ENCODE measurements around the gene AGAP1.

DNA sequence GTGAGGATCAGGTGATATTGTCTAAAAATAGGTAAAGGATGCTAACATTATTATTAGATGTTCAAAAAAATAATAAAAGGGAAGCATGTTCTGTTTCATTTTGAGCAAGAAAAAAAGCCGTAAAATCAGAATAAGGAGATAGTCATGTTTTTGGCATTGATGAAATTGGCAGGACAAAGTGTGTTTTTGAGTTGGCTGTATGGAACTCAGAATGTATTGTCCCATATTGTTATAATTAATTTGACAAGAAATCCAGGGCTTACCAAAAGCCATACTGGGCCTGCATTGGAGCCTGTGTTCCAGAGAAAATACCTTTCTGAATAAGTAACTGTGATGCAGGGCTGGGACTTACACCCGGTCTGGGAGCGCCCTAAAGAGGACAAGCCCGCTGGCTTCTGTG, 232.0 kb downstream of the AGAP1 start:
- no peak for TF ChIP-seq CTCF (IDR thresholded peaks at IDR 0.05)
- no peak for TF ChIP-seq POLR2A (IDR thresholded peaks at IDR 0.05)
- no peak for TF ChIP-seq POLR2AphosphoS5 (IDR thresholded peaks at IDR 0.05; ENCODE audit: insufficient read depth in 1 of 2, low read depth in 1 of 2)

Data from vagina (tissue), 2 donors.